HCT116 (cell line): ENCODE results near the gene TK2. TPM values are rescaled to one million over a fixed set of nuclear protein-coding genes. Genes with fewer than 3 reads are reported as not detected.

Experiments used
- ATAC-seq: fragments of 200-7000 bp; cut with Tn5 transposase; 2 replicates; pipeline ENCODE4 v1.9.1; 2020; ENCODE audit warnings: mild to moderate bottlenecking, moderate library complexity
- BruUV-seq: library from RNA; stranded (reverse); fragments of 400-500 nt; replicated peaks from 2 replicates; lab custom pipeline; 2021; lab: Mats Ljungman, UMichigan
- CTCF ChIA-PET: fragments of 300-600 bp; sonication (Branson Sonifier 250); formaldehyde crosslinking; loops from one replicate; lab custom pipeline; 2021; ENCODE audit warnings: antibody characterized with exemption; lab: Charles Lee
- POLR2A ChIA-PET: fragments of 300-600, 350-600 bp; sonication (Branson Sonifier 250); formaldehyde crosslinking; loops from one replicate; lab custom pipeline; 2021; ENCODE audit warnings: antibody characterized with exemption; lab: Charles Lee
- RAD21 ChIA-PET, 2 experiments: fragments of 300-600 bp; sonication (Branson Sonifier 250); formaldehyde crosslinking; loops; one replicate each; lab custom pipeline; 2023; ENCODE audit warnings: low total read pairs in 2 of 2; ENCODE audit not compliant: uncharacterized antibody in 2 of 2, unreplicated experiment in 2 of 2, low non-redundant PET in 1 of 2; lab: Charles Lee
- DNase-seq: peaks from one replicate; pipeline ENCODE4 v3.0.0-alpha.2; 2010; ENCODE audit warnings: low read depth, low spot score
- H2AFZ ChIP-seq: fragments of 200-600 bp; shearing (Covaris generic), sonication (generic); 2 replicates; pipeline ENCODE4 v1.6.1; 2017; ENCODE audit warnings: low read depth, mixed run types, mixed read lengths, antibody characterized with exemption, low read length; ENCODE audit not compliant: poor library complexity, severe bottlenecking
- H3K27ac ChIP-seq: 2 replicates; pipeline ENCODE4 v1.5.1; 2012; ENCODE audit warnings: low read depth, low read length
- H3K27me3 ChIP-seq: fragments of 200-600 bp; sonication (generic); 2 replicates; pipeline ENCODE4 v1.6.1; 2016; ENCODE audit warnings: mixed run types, low read length, mixed read lengths; ENCODE audit not compliant: insufficient read depth
- H3K36me3 ChIP-seq, 2 experiments: fragments of 200-500 bp in 1 of 2; fragments of 200-600 bp in 1 of 2; sonication (Bioruptor generic) in 1 of 2; sonication (generic) in 1 of 2; 2 replicates each; pipeline versions ENCODE4 v1.5.1 to v1.6.1; 2014 to 2016; ENCODE audit warnings: low read length in 2 of 2, inconsistent platforms in 1 of 2, mixed read lengths in 1 of 2, mixed run types in 1 of 2; ENCODE audit not compliant: insufficient read depth in 2 of 2, control insufficient read depth in 1 of 2
- H3K4me1 ChIP-seq, 2 experiments: fragments of 200-600 bp in 1 of 2; sonication (generic) in 1 of 2; 2 replicates each; pipeline versions ENCODE4 v1.5.1 to v1.6.1; 2012 to 2017; ENCODE audit warnings: low read length in 2 of 2, inconsistent platforms in 1 of 2, mild to moderate bottlenecking in 1 of 2, mixed read lengths in 1 of 2, mixed run types in 1 of 2, moderate library complexity in 1 of 2; ENCODE audit not compliant: insufficient read depth in 2 of 2, control insufficient read depth in 1 of 2
- H3K4me2 ChIP-seq: fragments of 200-600 bp; sonication (generic); 2 replicates; pipeline ENCODE4 v1.6.1; 2017; ENCODE audit warnings: mixed run types, low read length, mixed read lengths
- H3K4me3 ChIP-seq, 2 experiments: fragments of 200-600 bp in 1 of 2; sonication (generic) in 1 of 2; replicated peaks in 1 of 2; 2 replicates each; pipeline ENCODE4 v1.5.1; 2011 to 2016; ENCODE audit warnings: low read length in 2 of 2, control low read depth in 1 of 2, low read depth in 1 of 2, mild to moderate bottlenecking in 1 of 2, mixed read lengths in 1 of 2, mixed run types in 1 of 2
- H3K79me2 ChIP-seq: fragments of 200-600 bp; sonication (generic); 2 replicates; pipeline ENCODE4 v1.6.1; 2017; ENCODE audit warnings: mild to moderate bottlenecking, mixed run types, low read length, moderate library complexity, mixed read lengths; ENCODE audit not compliant: insufficient read depth
- H3K9ac ChIP-seq: fragments of 200-600 bp; sonication (generic); 2 replicates; pipeline ENCODE4 v1.6.1; 2016; ENCODE audit warnings: low read length, mixed read lengths
- H3K9me2 ChIP-seq: fragments of 200-600 bp; sonication (generic), shearing (Covaris generic); 2 replicates; pipeline ENCODE4 v1.6.1; 2017; ENCODE audit warnings: mixed run types, mild to moderate bottlenecking, moderate library complexity; ENCODE audit not compliant: insufficient read depth
- H3K9me3 ChIP-seq, 2 experiments: fragments of 200-500 bp in 1 of 2; fragments of 200-600 bp in 1 of 2; sonication (Bioruptor generic) in 1 of 2; sonication (generic) in 1 of 2; 2 replicates each; pipeline ENCODE4 v1.6.1; 2014 to 2017; ENCODE audit warnings: low read length in 2 of 2, mixed read lengths in 2 of 2, inconsistent platforms in 1 of 2, low read depth in 1 of 2, mild to moderate bottlenecking in 1 of 2, mixed run types in 1 of 2, moderate library complexity in 1 of 2; ENCODE audit not compliant: control insufficient read depth in 1 of 2, insufficient read depth in 1 of 2
- H4K20me1 ChIP-seq: fragments of 200-600 bp; sonication (generic), shearing (Covaris generic); 2 replicates; pipeline ENCODE4 v1.6.1; 2017; ENCODE audit warnings: mixed run types, mild to moderate bottlenecking, moderate library complexity; ENCODE audit not compliant: insufficient read depth
- CTCF ChIP-seq, 3 experiments: fragments of 200-600 bp in 1 of 3; sonication (generic) in 1 of 3; IDR thresholded peaks in 2 of 3; conservative IDR thresholded peaks in 1 of 3; 2 replicates each; pipeline ENCODE4 v1.5.1; 2012 to 2017; ENCODE audit warnings: low read depth in 2 of 3, low read length in 2 of 3, antibody characterized with exemption in 1 of 3, borderline replicate concordance in 1 of 3, control low read depth in 1 of 3, mild to moderate bottlenecking in 1 of 3, mixed read lengths in 1 of 3, mixed run types in 1 of 3, moderate library complexity in 1 of 3; ENCODE audit not compliant: insufficient read depth in 1 of 3
- EZH2phosphoT487 ChIP-seq: fragments of 200-600 bp; IDR thresholded peaks from 2 replicates; pipeline ENCODE4 v1.6.1; 2018; ENCODE audit warnings: antibody characterized with exemption, borderline replicate concordance
- FOSL1 ChIP-seq: IDR thresholded peaks from 2 replicates; pipeline ENCODE4 v1.6.1; 2012; ENCODE audit warnings: low read depth
- MAX ChIP-seq: IDR thresholded peaks from 2 replicates; pipeline ENCODE4 v1.6.1; 2012
- POLR2AphosphoS5 ChIP-seq: IDR thresholded peaks from 2 replicates; pipeline ENCODE4 v1.6.1; 2011; ENCODE audit warnings: mild to moderate bottlenecking, low read depth, low read length, moderate library complexity
- YY1 ChIP-seq: IDR thresholded peaks from 2 replicates; pipeline ENCODE4 v1.6.1; 2011; ENCODE audit warnings: low read length, low read depth, moderate library complexity, mild to moderate bottlenecking; ENCODE audit not compliant: insufficient replicate concordance; ENCODE audit errors: extremely low read depth
- intact Hi-C: fragments of 100-400 bp; cut with micrococcal nuclease; formaldehyde crosslinking; loops from 2 replicates; pipeline ENCODE4 v1.10.0; 2022
- total RNA-seq: library from RNA; stranded (reverse); gene quantifications from one replicate; pipeline ENCODE4 v1.2.1, GENCODE V29; 2021; ENCODE audit not compliant: unreplicated experiment

TK2 gene
- total RNA-seq, 1 experiment from 2014 or later: 15.4 TPM

DNA sequence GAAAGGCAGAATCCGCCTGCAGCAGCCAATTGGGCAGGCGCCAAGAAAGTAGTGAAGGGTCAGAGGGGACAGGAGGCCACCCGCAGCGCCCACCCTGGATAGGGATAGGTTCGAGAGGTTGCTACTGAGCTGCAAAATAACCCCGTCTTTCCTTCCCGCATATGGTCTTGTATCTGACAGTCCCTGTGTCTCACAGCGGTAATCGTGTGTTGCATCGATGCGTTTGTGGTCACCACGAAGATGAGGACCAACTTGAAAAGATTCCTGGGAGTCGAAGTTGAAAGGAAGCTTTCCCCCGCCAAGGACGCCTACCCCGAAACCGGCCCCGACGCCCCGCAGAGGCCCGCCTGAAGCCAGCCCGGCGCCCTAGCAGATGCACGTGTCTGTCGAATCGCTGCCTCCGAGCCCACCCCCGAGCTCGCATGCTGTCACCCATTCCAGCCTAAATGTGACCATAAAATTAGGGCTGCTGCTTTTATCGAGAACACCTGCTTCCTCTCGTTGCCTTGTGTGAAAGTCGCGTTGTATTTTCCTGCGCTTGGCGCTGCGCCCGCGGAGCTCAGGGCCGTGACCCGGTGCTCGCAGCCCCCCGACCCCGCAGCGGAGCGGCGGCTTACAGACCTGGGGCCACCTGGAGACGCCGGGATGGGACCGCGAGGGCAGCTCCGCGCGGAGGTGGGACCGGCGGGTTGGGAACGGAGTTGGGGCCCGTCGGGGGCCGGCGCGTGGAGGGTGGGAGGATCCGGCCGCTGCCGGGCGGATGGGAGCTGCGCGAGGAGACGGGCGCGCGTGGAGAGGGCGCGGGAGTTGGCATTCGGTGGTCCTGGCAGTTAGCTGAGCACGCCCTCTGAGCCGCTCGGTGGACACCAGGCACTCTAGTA lies 29.0 kb upstream of the TK2 start, which contains the start of gene CMTM2:
CMTM2 (plus strand) TSS at position 813 of the 881 bp plus-strand sequence. CDS start 145 bp downstream, outside the sequence.
- ChIA-PET RAD21 (no interaction called here), POLR2A (no interaction called here)
- intact Hi-C loops: no loop called here

More for the DNA sequence above, 29.0 kb upstream of the TK2 start, which contains the start of gene CMTM2:
- no peaks in the 10 kb centered on the region for H3K36me3 ChIP-seq
- TF ChIP-seq EZH2phosphoT487: no peak
- TF ChIP-seq MAX: no peak
- no peak for TF ChIP-seq CTCF (IDR thresholded peaks at IDR 0.05 in 2 of 3, conservative IDR thresholded peaks at IDR 0.05 in 1 of 3; ENCODE audit: borderline replicate concordance in 1 of 3, insufficient read depth in 1 of 3, low read depth in 2 of 3, low read length in 2 of 3)
- no peak for TF ChIP-seq FOSL1
- TF ChIP-seq YY1: no peak
- TF ChIP-seq POLR2AphosphoS5: no peak
- peak within 1 kb of the TSS; percentile 45 for H3K4me2 ChIP-seq
- H3K9ac ChIP-seq: no peak within 1 kb of the TSS
- no peak for DNase-seq
- CTCF ChIA-PET: interaction anchor here (1.2 kb wide), 1 partner anchor 30 kb away, joined by 3 read pairs; no protein-coding TSS in a partner anchor
- no peak within 1 kb of the TSS for H3K27ac ChIP-seq
- H3K9me3 ChIP-seq: no peaks in the 10 kb centered on the region
- BruUV-seq: no TSS peak
- no peak within 1 kb of the TSS for H2AFZ ChIP-seq
- no peaks in the 10 kb centered on the region for H3K9me2 ChIP-seq
- H4K20me1 ChIP-seq: no peaks in the 10 kb centered on the region
- no peak for ATAC-seq
- peaks cover 18 to 20% of the 10 kb centered on the region in 2 experiments for H3K4me1 ChIP-seq
- no peaks in the 10 kb centered on the region for H3K79me2 ChIP-seq
- H3K4me3 ChIP-seq: no peak within 1 kb of the TSS
- H3K27me3 ChIP-seq: no peaks in the 10 kb centered on the region
